Testis (tissue), 3 donors: Measurements from ENCODE around the gene ASIC4. TPM values are rescaled to one million over a fixed set of nuclear protein-coding genes. Genes with fewer than 3 reads are reported as not detected.

Source experiments
- DNase-seq: peaks from one replicate; pipeline ENCODE4 v3.0.0-alpha.2; 2019
- H3K27ac ChIP-seq, 2 donors: fragments of 200-600 bp; sonication (generic); one replicate each; pipeline ENCODE4 v1.5.1; 2019
- H3K27me3 ChIP-seq: fragments of 200-600 bp; sonication (generic); one replicate; pipeline ENCODE4 v1.5.1; 2019
- H3K36me3 ChIP-seq: fragments of 200-600 bp; sonication (generic); one replicate; pipeline ENCODE4 v1.5.1; 2017; ENCODE audit warnings: low read depth; ENCODE audit errors: missing control alignments
- H3K4me1 ChIP-seq: fragments of 200-600 bp; sonication (generic); one replicate; pipeline ENCODE4 v1.5.1; 2019
- H3K4me3 ChIP-seq, 2 donors: fragments of 200-600 bp; sonication (generic); one replicate each; pipeline ENCODE4 v1.5.1; 2017 to 2019
- H3K9me3 ChIP-seq: fragments of 200-600 bp; sonication (generic); one replicate; pipeline ENCODE4 v1.5.1; 2017
- POLR2A ChIP-seq: fragments of 450-650 bp; IDR thresholded peaks from one replicate; pipeline ENCODE4 v1.6.1; 2017; ENCODE audit warnings: antibody characterized with exemption, mild to moderate bottlenecking, moderate library complexity
- WGBS, 2 donors: methylation state at CpG; one replicate each; pipeline ENCODE4 v1.1.5; 2018; 5-methylcytosine and 5-hydroxymethylcytosine counted together
- intact Hi-C: fragments of 100-400 bp; cut with DNase I; formaldehyde crosslinking; loops from one replicate; pipeline ENCODE4 v1.15.1; 2023; ENCODE audit warnings: low total_unique reads
- polyA plus RNA-seq: library from polyadenylated mRNA; stranded (reverse); fragments of 350-450 nt; fragmentation: Illumina TruSeq; extraction: RNeasy Lipid Tissue Mini Kit (QIAGEN cat#74804); gene quantifications from one replicate; pipeline ENCODE4 v1.2.3, GENCODE V29; 2014; ENCODE audit warnings: low read depth, low replicate concordance; ENCODE audit not compliant: insufficient read depth
- total RNA-seq, 2 donors: library from RNA; depleted of rRNA; stranded (reverse); fragments of >200 nt; gene quantifications; one replicate each; pipeline ENCODE4 v1.2.3, GENCODE V29; 2016
- TF ChIP-seq, protein P1 (sequence below), 3 experiments: fragments of 450-650 bp in 2 of 3; fragments of 200-600 bp in 1 of 3; sonication (generic) in 1 of 3; IDR thresholded peaks; one replicate each; pipeline ENCODE4 v1.5.1; 2016 to 2019; ENCODE audit warnings: antibody characterized with exemption in 3 of 3, mild to moderate bottlenecking in 2 of 3, moderate library complexity in 1 of 3

Gene ASIC4
- total and polyA plus RNA-seq, 3 donors from 2014 or later: 1.5 to 4.6 (median 2.0) TPM

DNA sequence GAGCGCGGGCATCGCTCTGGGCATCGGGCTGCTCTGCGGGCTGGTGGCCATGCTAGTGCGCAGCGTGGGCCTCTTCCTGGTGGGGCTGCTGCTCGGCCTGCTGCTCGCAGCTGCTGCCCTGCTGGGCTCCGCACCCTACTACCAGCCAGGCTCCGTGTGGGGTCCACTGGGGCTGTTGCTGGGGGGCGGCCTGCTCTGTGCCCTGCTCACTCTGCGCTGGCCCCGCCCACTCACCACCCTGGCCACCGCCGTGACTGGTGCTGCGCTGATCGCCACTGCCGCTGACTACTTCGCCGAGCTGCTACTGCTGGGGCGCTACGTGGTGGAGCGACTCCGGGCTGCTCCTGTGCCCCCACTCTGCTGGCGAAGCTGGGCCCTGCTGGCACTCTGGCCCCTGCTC, 33.3 kb downstream of the ASIC4 start:
- peaks cover 11% of the 10 kb centered on the region for H3K4me1 ChIP-seq
- H3K27me3 ChIP-seq: no peaks in the 10 kb centered on the region
- H3K4me3 ChIP-seq: no peak overlapping the region
- WGBS, 2 donors: 94 to 96% methylated on average over 10 to 26 of the region's 26 CpGs
- no peaks in the 10 kb centered on the region for H3K9me3 ChIP-seq
- no peak for DNase-seq
- intact Hi-C loops: no loop called here
- H3K27ac ChIP-seq: no peak overlapping the region
- H3K36me3 ChIP-seq: no peaks in the 10 kb centered on the region
- TF ChIP-seq POLR2A: no peak
- TF ChIP-seq, protein P1, sequence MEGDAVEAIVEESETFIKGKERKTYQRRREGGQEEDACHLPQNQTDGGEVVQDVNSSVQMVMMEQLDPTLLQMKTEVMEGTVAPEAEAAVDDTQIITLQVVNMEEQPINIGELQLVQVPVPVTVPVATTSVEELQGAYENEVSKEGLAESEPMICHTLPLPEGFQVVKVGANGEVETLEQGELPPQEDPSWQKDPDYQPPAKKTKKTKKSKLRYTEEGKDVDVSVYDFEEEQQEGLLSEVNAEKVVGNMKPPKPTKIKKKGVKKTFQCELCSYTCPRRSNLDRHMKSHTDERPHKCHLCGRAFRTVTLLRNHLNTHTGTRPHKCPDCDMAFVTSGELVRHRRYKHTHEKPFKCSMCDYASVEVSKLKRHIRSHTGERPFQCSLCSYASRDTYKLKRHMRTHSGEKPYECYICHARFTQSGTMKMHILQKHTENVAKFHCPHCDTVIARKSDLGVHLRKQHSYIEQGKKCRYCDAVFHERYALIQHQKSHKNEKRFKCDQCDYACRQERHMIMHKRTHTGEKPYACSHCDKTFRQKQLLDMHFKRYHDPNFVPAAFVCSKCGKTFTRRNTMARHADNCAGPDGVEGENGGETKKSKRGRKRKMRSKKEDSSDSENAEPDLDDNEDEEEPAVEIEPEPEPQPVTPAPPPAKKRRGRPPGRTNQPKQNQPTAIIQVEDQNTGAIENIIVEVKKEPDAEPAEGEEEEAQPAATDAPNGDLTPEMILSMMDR (IDR thresholded peaks at IDR 0.05): no peak

DNA sequence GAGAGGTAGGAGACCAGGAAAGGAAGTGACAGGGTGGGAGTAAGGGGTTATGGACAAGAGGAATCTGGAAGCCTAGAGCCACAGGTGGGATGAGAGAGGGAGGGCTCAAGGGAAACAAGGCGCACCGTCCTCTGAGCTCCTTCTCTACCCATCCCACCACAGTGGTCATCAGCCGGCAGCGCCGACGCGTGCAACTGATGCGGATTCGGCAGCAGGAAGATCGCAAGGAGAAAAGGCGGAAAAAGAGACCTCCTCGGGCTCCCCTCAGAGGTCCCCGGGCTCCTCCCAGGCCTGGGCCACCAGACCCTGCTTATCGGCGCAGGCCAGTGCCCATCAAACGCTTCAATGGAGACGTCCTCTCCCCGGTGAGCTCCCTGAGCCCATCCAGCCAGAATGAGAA, 34.7 kb downstream of the ASIC4 start:
- no peaks in the 10 kb centered on the region for H3K27me3 ChIP-seq
- H3K36me3 ChIP-seq: no peaks in the 10 kb centered on the region
- peaks cover 16% of the 10 kb centered on the region for H3K4me1 ChIP-seq
- no peak for DNase-seq
- H3K27ac ChIP-seq: no peak overlapping the region
- intact Hi-C loops: no loop called here
- WGBS, 2 donors: 93% methylated on average over 13 to 18 of the region's 18 CpGs
- no peaks in the 10 kb centered on the region for H3K9me3 ChIP-seq
- no peak overlapping the region for H3K4me3 ChIP-seq
- TF ChIP-seq, protein P1 (IDR thresholded peaks at IDR 0.05): no peak
- no peak for TF ChIP-seq POLR2A

GRCh38 chr2:219549619-219550018, 35.3 kb downstream of the ASIC4 start:
- Histone ChIP-seq H3K9me3 (no peaks in the 10 kb centered on the region), H3K27me3 (no peaks in the 10 kb centered on the region), H3K4me1 (peaks cover 10% of the 10 kb centered on the region), H3K4me3 (no peak overlapping the region), H3K36me3 (no peaks in the 10 kb centered on the region), H3K27ac (no peak overlapping the region)
- TF ChIP-seq POLR2A: no peak
- TF ChIP-seq, protein P1 (IDR thresholded peaks at IDR 0.05): no peak
- WGBS, 2 donors: 88 to 100% methylated on average over 1 to 9 of the region's 9 CpGs
- DNase-seq: no peak
- intact Hi-C loops: no loop called here

GRCh38 chr2:219551441-219552381, 37.4 kb downstream of the ASIC4 start:
- TF ChIP-seq, protein P1 (IDR thresholded peaks at IDR 0.05): no peak
- no peak for TF ChIP-seq POLR2A
- peak; percentile 70 for DNase-seq
- no peaks in the 10 kb centered on the region for H3K9me3 ChIP-seq
- no peaks in the 10 kb centered on the region for H3K27me3 ChIP-seq
- intact Hi-C loops: no loop called here
- 5 to 12% methylated on average over 16 to 54 of the region's 54 CpGs for WGBS, 2 donors
- H3K4me3 ChIP-seq: peak overlapping the region; percentile 55 to 67
- H3K27ac ChIP-seq: peak overlapping the region; percentile 83 to 91
- no peaks in the 10 kb centered on the region for H3K36me3 ChIP-seq
- peaks cover 7% of the 10 kb centered on the region for H3K4me1 ChIP-seq
